ENCODE measurements around the gene MTCH1. TPM values are rescaled to one million over a fixed set of nuclear protein-coding genes. Genes with fewer than 3 reads are reported as not detected.

Gene MTCH1
- total and polyA plus RNA-seq, 9 of the 15 experiments (the other 6 are each of a cell fraction or from before 2014, with no cell fraction given), result 7.9 to 161 (median 118) TPM

- no peak for TF ChIP-seq EP300 (IDR thresholded peaks at IDR 0.05; ENCODE audit: low read length)
- TF ChIP-seq, protein P1, sequence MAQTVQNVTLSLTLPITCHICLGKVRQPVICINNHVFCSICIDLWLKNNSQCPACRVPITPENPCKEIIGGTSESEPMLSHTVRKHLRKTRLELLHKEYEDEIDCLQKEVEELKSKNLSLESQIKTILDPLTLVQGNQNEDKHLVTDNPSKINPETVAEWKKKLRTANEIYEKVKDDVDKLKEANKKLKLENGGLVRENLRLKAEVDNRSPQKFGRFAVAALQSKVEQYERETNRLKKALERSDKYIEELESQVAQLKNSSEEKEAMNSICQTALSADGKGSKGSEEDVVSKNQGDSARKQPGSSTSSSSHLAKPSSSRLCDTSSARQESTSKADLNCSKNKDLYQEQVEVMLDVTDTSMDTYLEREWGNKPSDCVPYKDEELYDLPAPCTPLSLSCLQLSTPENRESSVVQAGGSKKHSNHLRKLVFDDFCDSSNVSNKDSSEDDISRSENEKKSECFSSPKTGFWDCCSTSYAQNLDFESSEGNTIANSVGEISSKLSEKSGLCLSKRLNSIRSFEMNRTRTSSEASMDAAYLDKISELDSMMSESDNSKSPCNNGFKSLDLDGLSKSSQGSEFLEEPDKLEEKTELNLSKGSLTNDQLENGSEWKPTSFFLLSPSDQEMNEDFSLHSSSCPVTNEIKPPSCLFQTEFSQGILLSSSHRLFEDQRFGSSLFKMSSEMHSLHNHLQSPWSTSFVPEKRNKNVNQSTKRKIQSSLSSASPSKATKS (CRISPR knock-in tag; IDR thresholded peaks at IDR 0.05), result no peak
- peak; percentile 19; the same call in 1 of the 2 replicates for TF ChIP-seq ZNF143 (CRISPR knock-in tag; IDR thresholded peaks at IDR 0.05)
- TF ChIP-seq MAFG (tag; conservative IDR thresholded peaks at IDR 0.05), result no peak
- peak; percentile 85 for TF ChIP-seq CTBP1 (IDR thresholded peaks at IDR 0.05; ENCODE audit: borderline replicate concordance)
- no peak for TF ChIP-seq NR3C1 (CRISPR knock-in tag; IDR thresholded peaks at IDR 0.05)
- no peak for TF ChIP-seq ZBTB5 (IDR thresholded peaks at IDR 0.05)
- TF ChIP-seq SREBF1 (IDR thresholded peaks at IDR 0.05; ENCODE audit: borderline replicate concordance, low read depth, low read length), result 0 out of 2 replicates have a peak, but pooled peaks have one; percentile 22
- TF ChIP-seq PKNOX1 (IDR thresholded peaks at IDR 0.05), result peak; percentile 46
- TF ChIP-seq CBX1 (IDR thresholded peaks at IDR 0.05; ENCODE audit: low read depth), result no peak
- TF ChIP-seq EZH2 (IDR thresholded peaks at IDR 0.05; ENCODE audit: borderline replicate concordance, low read depth, low read length), result no peak
- no peak for TF ChIP-seq C11orf30 (IDR thresholded peaks at IDR 0.05; ENCODE audit: low read depth)
- peak; percentile 73; the same call in 1 of the 2 replicates for TF ChIP-seq OTX1 (CRISPR knock-in tag; IDR thresholded peaks at IDR 0.05)
- TF ChIP-seq CGGBP1 (CRISPR knock-in tag; IDR thresholded peaks at IDR 0.05), result no peak
- TF ChIP-seq ZNF12 (CRISPR knock-in tag; IDR thresholded peaks at IDR 0.05), result no peak
- no peak for TF ChIP-seq BMI1 (IDR thresholded peaks at IDR 0.05; ENCODE audit: low read length)
- no peak for TF ChIP-seq ZNF740 (CRISPR knock-in tag; IDR thresholded peaks at IDR 0.05)
- TF ChIP-seq ZNF740 (tag; IDR thresholded peaks at IDR 0.05), result no peak
- TF ChIP-seq JUND (IDR thresholded peaks at IDR 0.05; ENCODE audit: borderline replicate concordance, low read depth, low read length), result 0 out of 2 replicates have a peak, but pooled peaks have one; percentile 43
- TF ChIP-seq JUND (tag; IDR thresholded peaks at IDR 0.05; ENCODE audit: borderline replicate concordance, low read depth, low read length), result peak; percentile 75; the same call in 2 of the 3 replicates
- peak; percentile 79; the same call in 1 of the 2 replicates for TF ChIP-seq TFAP4 (CRISPR knock-in tag; IDR thresholded peaks at IDR 0.05; ENCODE audit: borderline replicate concordance)
These were observed 32.4 kb upstream of the MTCH1 start (continued) for GRCh38 chr6:37018198-37019064.
